HAP-1 (cell line): ENCODE results near the gene EIF3L.

Experiments used
- DNase-seq, 2 experiments: peaks; one replicate each; pipeline ENCODE4 v3.0.0-alpha.2; 2016 to 2020; ENCODE audit warnings: low spot score in 2 of 2
- H3K27me3 ChIP-seq: fragments of 250-450 bp; sonication (Bioruptor Pico); 2 replicates; pipeline ENCODE4 v1.5.1; 2020; ENCODE audit warnings: low read depth, mild to moderate bottlenecking, moderate library complexity
- H3K36me3 ChIP-seq: fragments of 250-450 bp; sonication (Bioruptor Pico); replicated peaks from 2 replicates; pipeline ENCODE4 v1.5.1; 2020; ENCODE audit warnings: mild to moderate bottlenecking
- H3K4me1 ChIP-seq: fragments of 250-450 bp; sonication (Bioruptor Pico); 2 replicates; pipeline ENCODE4 v1.5.1; 2020; ENCODE audit warnings: mild to moderate bottlenecking
- H3K4me3 ChIP-seq: fragments of 250-450 bp; sonication (Bioruptor Pico); 2 replicates; pipeline ENCODE4 v1.5.1; 2020; ENCODE audit warnings: mild to moderate bottlenecking, moderate library complexity
- H3K9me3 ChIP-seq: fragments of 250-450 bp; sonication (Bioruptor Pico); 2 replicates; pipeline ENCODE4 v1.5.1; 2020; ENCODE audit warnings: mild to moderate bottlenecking, moderate library complexity
- in situ Hi-C: fragments of 300-500 bp; cut with MboI; formaldehyde crosslinking; loops from 3 replicates; pipeline ENCODE4 v1.14.3; 2020; ENCODE audit warnings: low sequenced_read_pairs, inconsistent platforms, mixed read lengths

The EIF3L gene

DNA sequence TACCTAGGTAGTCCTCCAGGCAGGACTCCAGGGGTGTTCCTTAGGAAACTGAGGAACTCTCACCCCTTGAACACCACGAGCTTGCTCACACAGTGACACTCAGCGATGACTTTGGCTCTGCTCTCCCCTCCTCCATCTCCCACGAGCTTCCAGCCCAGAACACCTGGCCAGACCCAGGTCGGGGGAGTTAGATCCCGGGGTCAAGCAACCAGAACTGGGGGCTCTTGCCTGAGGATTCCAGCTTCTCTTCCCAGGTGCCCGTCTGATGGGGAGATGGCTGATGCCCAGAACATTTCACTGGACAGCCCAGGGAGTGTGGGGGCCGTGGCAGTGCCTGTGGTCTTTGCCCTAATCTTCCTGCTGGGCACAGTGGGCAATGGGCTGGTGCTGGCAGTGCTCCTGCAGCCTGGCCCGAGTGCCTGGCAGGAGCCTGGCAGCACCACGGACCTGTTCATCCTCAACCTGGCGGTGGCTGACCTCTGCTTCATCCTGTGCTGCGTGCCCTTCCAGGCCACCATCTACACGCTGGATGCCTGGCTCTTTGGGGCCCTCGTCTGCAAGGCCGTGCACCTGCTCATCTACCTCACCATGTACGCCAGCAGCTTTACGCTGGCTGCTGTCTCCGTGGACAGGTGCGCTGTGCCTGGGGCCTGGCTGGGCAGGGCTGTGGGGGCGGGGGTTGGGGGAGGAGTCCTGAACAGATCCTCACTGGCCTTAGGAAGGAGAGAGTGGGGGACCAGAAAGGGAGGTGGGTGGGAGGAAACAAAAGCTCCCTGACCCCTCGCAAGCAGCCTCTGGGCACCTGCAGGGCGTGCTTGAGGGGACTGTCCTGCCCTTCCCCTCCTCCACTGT, 25.9 kb upstream of the EIF3L start, which contains the start of gene GALR3:
Gene GALR3, plus strand, starts transcription at position 249 of the 852 bp plus-strand sequence. Its CDS starts 25 bp downstream, at position 274.
- Histone ChIP-seq H3K4me1 (no peaks in the 10 kb centered on the region), H3K27me3 (no peaks in the 10 kb centered on the region)

GRCh38 chr22:37824674-37825641, 24.3 kb upstream of the EIF3L start:
- Histone ChIP-seq H3K27me3 (no peaks in the 10 kb centered on the region), H3K36me3 (peaks cover 5% of the 10 kb centered on the region), H3K4me1 (no peaks in the 10 kb centered on the region), H3K4me3 (no peak overlapping the region), H3K9me3 (no peaks in the 10 kb centered on the region)
- DNase-seq, result no peak
- in situ Hi-C loops, result no loop called here

More for the DNA sequence above, 25.9 kb upstream of the EIF3L start, which contains the start of gene GALR3:
- no peak within 1 kb of the TSS for H3K4me3 ChIP-seq
- DNase-seq, result no peak
- no peaks in the 10 kb centered on the region for H3K9me3 ChIP-seq
- no peaks in the 10 kb centered on the region for H3K36me3 ChIP-seq
- in situ Hi-C loops, result no loop called here

- no peaks in the 10 kb centered on the region for H3K27me3 ChIP-seq
- H3K9me3 ChIP-seq, result no peaks in the 10 kb centered on the region
- H3K36me3 ChIP-seq, result peaks cover 20% of the 10 kb centered on the region
- H3K4me3 ChIP-seq, result no peak overlapping the region
- in situ Hi-C loops, result no loop called here
- no peaks in the 10 kb centered on the region for H3K4me1 ChIP-seq
- DNase-seq, result no peak
Measured at GRCh38 chr22:37827056-37827455, 22.2 kb upstream of the EIF3L start.

- DNase-seq, result no peak
- H3K36me3 ChIP-seq, result peaks cover 40% of the 10 kb centered on the region
- H3K4me3 ChIP-seq, result no peak overlapping the region
- no peaks in the 10 kb centered on the region for H3K4me1 ChIP-seq
- no peaks in the 10 kb centered on the region for H3K9me3 ChIP-seq
- in situ Hi-C loops, result no loop called here
- H3K27me3 ChIP-seq, result no peaks in the 10 kb centered on the region
Measured at GRCh38 chr22:37830093-37830842, 19.0 kb upstream of the EIF3L start.

DNA sequence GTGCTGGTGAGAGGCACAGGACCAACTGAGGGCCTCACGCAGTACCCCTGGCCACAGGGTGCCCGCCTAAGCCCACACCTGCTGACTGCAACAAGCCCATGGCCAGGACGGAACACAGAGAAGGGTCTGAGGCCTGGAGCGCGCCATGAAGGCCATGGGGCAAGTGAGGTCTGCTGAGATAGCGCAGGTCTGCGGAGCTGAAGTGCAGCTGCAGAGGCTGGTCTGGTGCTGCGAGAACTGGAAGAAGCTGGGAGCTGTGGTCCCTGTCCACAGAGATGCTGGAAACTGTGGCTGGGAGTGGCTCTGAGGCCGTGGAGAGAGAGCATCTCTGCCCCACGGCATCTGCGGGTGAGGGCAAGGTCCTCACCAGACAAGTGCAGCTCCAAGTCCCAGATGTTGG, 17.7 kb upstream of the EIF3L start:
- Histone ChIP-seq H3K36me3 (peaks cover 40% of the 10 kb centered on the region), H3K27me3 (no peaks in the 10 kb centered on the region), H3K4me1 (no peaks in the 10 kb centered on the region), H3K4me3 (no peak overlapping the region), H3K9me3 (no peaks in the 10 kb centered on the region)
- DNase-seq, result no peak
- in situ Hi-C loops, result no loop called here

DNA sequence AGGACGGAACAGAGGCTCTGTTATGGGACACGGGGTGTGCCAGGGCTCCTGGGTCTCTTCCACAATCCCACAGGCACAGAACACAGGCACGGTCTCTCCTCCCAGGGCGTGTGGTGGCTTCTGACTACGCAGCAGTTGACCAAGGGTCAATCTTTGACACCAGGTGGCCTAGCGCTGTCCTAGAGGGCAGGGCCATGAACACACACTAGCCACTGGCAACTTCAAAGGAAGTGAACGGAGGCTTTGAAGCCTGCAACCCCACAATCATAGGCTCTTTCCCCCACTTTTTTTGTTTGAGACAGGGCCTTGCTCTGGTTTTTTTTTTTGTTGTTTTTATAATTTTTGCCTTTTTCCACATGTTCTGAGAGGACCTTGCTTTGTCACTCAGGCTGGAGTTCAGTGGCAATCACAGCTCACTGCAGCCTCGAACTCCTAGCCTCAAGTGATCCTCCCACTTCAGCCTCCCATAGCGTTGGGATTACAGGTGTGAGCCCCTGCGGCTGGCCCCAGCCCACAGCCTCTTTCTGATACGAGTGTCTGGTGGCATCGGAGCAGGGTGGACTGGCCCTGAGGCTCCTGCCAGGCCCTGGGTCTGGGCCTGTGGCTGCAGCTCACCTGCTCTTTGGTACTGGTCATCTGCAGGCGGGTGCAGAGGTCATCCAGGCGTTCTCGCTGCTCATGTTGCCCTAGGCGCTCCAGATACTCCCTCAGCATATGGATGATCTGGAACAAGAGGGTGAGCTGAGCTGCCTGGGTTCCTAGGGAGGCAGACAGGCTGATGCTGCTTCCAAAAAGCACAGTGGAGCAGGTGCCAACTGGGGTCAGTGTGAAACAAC, 17.0 kb upstream of the EIF3L start:
- Histone ChIP-seq H3K4me1 (no peaks in the 10 kb centered on the region), H3K9me3 (no peaks in the 10 kb centered on the region), H3K36me3 (peaks cover 44% of the 10 kb centered on the region), H3K27me3 (no peaks in the 10 kb centered on the region), H3K4me3 (no peak overlapping the region)
- in situ Hi-C loops, result no loop called here
- DNase-seq, result no peak

- in situ Hi-C loops, result no loop called here
- Histone ChIP-seq H3K36me3 (peaks cover 25% of the 10 kb centered on the region), H3K4me1 (peaks cover 3% of the 10 kb centered on the region; the same call in 1 of the 2 replicates), H3K4me3 (no peak overlapping the region), H3K27me3 (no peaks in the 10 kb centered on the region), H3K9me3 (peaks cover 5% of the 10 kb centered on the region)
- peak; percentile 19 to 33 for DNase-seq
Measured at GRCh38 chr22:37842015-37842793, 7.0 kb upstream of the EIF3L start.

GRCh38 chr22:37843741-37844089, 5.5 kb upstream of the EIF3L start:
- in situ Hi-C loops, result no loop called here
- peaks cover 14% of the 10 kb centered on the region for H3K36me3 ChIP-seq
- H3K4me1 ChIP-seq, result peaks cover 8% of the 10 kb centered on the region
- H3K27me3 ChIP-seq, result no peaks in the 10 kb centered on the region
- peaks cover 5% of the 10 kb centered on the region for H3K9me3 ChIP-seq
- DNase-seq, result peak; percentile 9 to 69
- peak overlapping the region; percentile 42 for H3K4me3 ChIP-seq

DNA sequence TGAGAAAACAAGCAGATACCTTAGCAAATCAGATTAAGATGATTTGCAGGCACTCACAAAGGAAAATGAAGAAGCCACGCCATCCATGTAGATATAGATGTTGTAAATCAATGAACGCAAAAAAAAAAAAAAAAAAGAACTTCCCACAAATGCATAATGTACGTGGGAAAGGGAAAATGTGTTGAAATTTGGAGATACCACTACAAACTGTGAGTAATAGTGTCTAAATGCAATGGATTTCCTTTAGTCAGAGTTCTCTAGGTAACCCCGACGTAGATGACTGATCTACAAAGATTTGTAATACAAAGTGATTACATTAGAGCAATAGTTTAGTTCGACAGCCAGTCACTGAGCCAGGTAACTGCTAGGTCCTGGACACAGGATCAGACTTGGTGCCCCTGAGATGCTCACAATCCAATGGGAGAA, 4.3 kb upstream of the EIF3L start:
- peaks cover 5% of the 10 kb centered on the region for H3K9me3 ChIP-seq
- H3K36me3 ChIP-seq, result peaks cover 8% of the 10 kb centered on the region
- H3K27me3 ChIP-seq, result no peaks in the 10 kb centered on the region
- H3K4me3 ChIP-seq, result peak overlapping the region; percentile 42
- in situ Hi-C loops, result no loop called here
- DNase-seq, result no peak
- H3K4me1 ChIP-seq, result peaks cover 9% of the 10 kb centered on the region

GRCh38 chr22:37846433-37846832, 2.8 kb upstream of the EIF3L start:
- in situ Hi-C loops, result no loop called here
- Histone ChIP-seq H3K4me1 (peaks cover 15% of the 10 kb centered on the region), H3K4me3 (no peak overlapping the region), H3K36me3 (peaks cover 22% of the 10 kb centered on the region), H3K27me3 (no peaks in the 10 kb centered on the region), H3K9me3 (peaks cover 5% of the 10 kb centered on the region)
- no peak for DNase-seq

GRCh38 chr22:37848587-37849088, 581 bp upstream of the EIF3L start:
- Histone ChIP-seq H3K4me3 (peak overlapping the region; percentile 88), H3K9me3 (peaks cover 5% of the 10 kb centered on the region), H3K36me3 (peaks cover 44% of the 10 kb centered on the region), H3K4me1 (peaks cover 12% of the 10 kb centered on the region), H3K27me3 (no peaks in the 10 kb centered on the region)
- peak; percentile 21 to 25 for DNase-seq
- in situ Hi-C loops, result no loop called here

DNA sequence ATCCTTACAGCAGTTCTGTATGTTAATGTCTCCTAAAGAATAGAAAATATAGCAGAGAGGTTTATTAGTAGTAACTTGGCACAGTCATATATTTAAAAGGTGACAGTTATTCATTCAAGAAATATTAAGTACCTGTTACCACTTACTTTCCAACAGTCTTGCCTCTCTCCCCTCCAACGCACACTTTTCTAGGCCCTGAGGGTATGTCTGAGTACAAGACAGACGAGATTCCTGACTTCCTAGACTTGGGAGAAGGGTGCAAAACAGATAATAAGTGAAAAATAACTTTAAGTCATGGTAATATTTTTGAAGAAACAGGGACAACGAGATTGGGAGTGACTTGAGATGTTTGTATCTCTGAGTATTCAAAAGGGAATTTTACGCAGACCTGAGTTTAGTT, 1.6 kb downstream of the EIF3L start:
- Histone ChIP-seq H3K4me3 (no peak overlapping the region), H3K4me1 (peaks cover 12% of the 10 kb centered on the region), H3K36me3 (peaks cover 66% of the 10 kb centered on the region), H3K9me3 (no peaks in the 10 kb centered on the region), H3K27me3 (no peaks in the 10 kb centered on the region)
- in situ Hi-C loops, result no loop called here
- DNase-seq, result no peak
